ENCODE results near the gene ZNF655. TPM values are rescaled to one million over a fixed set of nuclear protein-coding genes. Genes with fewer than 3 reads are reported as not detected.

The ZNF655 gene
- total and polyA plus RNA-seq, 2 of the 8 experiments (the other 6 are each of a cell fraction or from before 2014, with no cell fraction given): 27.1 to 37.8 TPM

- Histone ChIP-seq H3K4ac (replicated peaks; ENCODE audit: insufficient read length, low read depth, low read length) (no peak overlapping the region), H2BK12ac (ENCODE audit: low read depth, low read length) (no peak overlapping the region), H3K4me3 (ENCODE audit: extremely low read depth in 1 of 4, insufficient read depth in 2 of 4, low read depth in 3 of 4, low read length in 4 of 4) (no peak overlapping the region), H2BK120ac (replicated peaks; ENCODE audit: low read depth, low read length) (no peak overlapping the region), H2BK5ac (ENCODE audit: low read depth, low read length) (no peak overlapping the region), H2AFZ (ENCODE audit: low read length) (no peak overlapping the region), H3K14ac (ENCODE audit: insufficient read length) (no peak overlapping the region), H2BK15ac (ENCODE audit: low read length) (no peak overlapping the region), H3K18ac (ENCODE audit: extremely low read depth, low read length) (no peak overlapping the region), H3K4me1 (replicated peaks in 1 of 4; ENCODE audit: control insufficient read depth in 3 of 4, insufficient read depth in 4 of 4, low read length in 3 of 4) (no peaks in the 10 kb centered on the region), H4K91ac (replicated peaks; ENCODE audit: insufficient read length, low read length) (no peak overlapping the region), H3K23ac (ENCODE audit: insufficient read length) (no peak overlapping the region), H3K9me3 (ENCODE audit: insufficient read depth in 2 of 2, low read depth in 1 of 2, low read length in 1 of 2) (peaks cover 27 to 32% of the 10 kb centered on the region in 2 experiments), H3K4me2 (ENCODE audit: insufficient read depth in 1 of 2, low read depth in 2 of 2, low read length in 2 of 2) (no peak overlapping the region), H3K23me2 (ENCODE audit: low read depth, low read length) (no peaks in the 10 kb centered on the region), H3K36me3 (ENCODE audit: control insufficient read depth in 2 of 4, insufficient read depth in 4 of 4, low read length in 3 of 4) (no peaks in the 10 kb centered on the region; a peak in 1 of 8 replicates), H2AK5ac (ENCODE audit: low read depth, low read length) (no peak overlapping the region), H4K5ac (ENCODE audit: insufficient read length, low read depth, low read length) (no peak overlapping the region), H3K79me1 (ENCODE audit: low read depth, low read length) (no peaks in the 10 kb centered on the region), H3K79me2 (ENCODE audit: control insufficient read depth in 1 of 2, insufficient read depth in 2 of 2, low read length in 2 of 2) (no peaks in the 10 kb centered on the region), H4K8ac (ENCODE audit: extremely low read depth, insufficient read depth, low read length) (no peak overlapping the region), H3K27me3 (replicated peaks in 1 of 4; ENCODE audit: control insufficient read depth in 3 of 4, extremely low read depth in 1 of 4, insufficient read depth in 3 of 4, low read length in 3 of 4) (no peaks in the 10 kb centered on the region), H3K27ac (ENCODE audit: low read depth, low read length) (no peak overlapping the region), H2BK20ac (ENCODE audit: low read length) (no peak overlapping the region), H3K9ac (replicated peaks in 1 of 4; ENCODE audit: extremely low read depth in 1 of 4, low read depth in 3 of 4, low read length in 3 of 4) (no peak overlapping the region), H4K20me1 (replicated peaks in 1 of 2; ENCODE audit: control insufficient read depth in 1 of 2, insufficient read depth in 2 of 2, low read length in 2 of 2) (no peaks in the 10 kb centered on the region), H3K56ac (replicated peaks; ENCODE audit: insufficient read length, low read depth, low read length) (no peak overlapping the region)
- WGBS, 2 experiments (ENCODE audit: extremely low coverage in 1 of 2, insufficient coverage in 1 of 2, insufficient read length in 1 of 2, insufficient replicate concordance in 2 of 2, low coverage in 1 of 2, low lambda C conversion rate in 2 of 2, missing lambda C conversion rate in 1 of 2): 84% methylated on average over 9 of the region's 9 CpGs; no CpG with 5 or more reads in 1 of the 2 experiments
- ChIA-PET POLR2A (ENCODE audit: partially characterized antibody) (no interaction called here), CTCF (ENCODE audit: partially characterized antibody) (interaction anchor here (1.2 kb wide), 1 partner anchor 23 kb away, joined by 3 read pairs; no protein-coding TSS in a partner anchor)
- FAIRE-seq (no peak), DNase-seq (ENCODE audit: low read depth in 1 of 2, low spot score in 2 of 2) (no peak)
- TF ChIP-seq RBBP5 (IDR thresholded peaks at IDR 0.05; ENCODE audit: borderline replicate concordance, low read depth, low read length): no peak
- no peak for TF ChIP-seq TCF12 (IDR thresholded peaks at IDR 0.05; ENCODE audit: low read depth, low read length)
- TF ChIP-seq JUN (IDR thresholded peaks at IDR 0.05; ENCODE audit: low read depth, low read length): no peak
- TF ChIP-seq KDM5A (IDR thresholded peaks at IDR 0.05; ENCODE audit: low read length): no peak
- no peak for TF ChIP-seq SUZ12 (IDR thresholded peaks at IDR 0.05; ENCODE audit: low read length)
Observed at GRCh38 chr7:99541212-99541611, 17.2 kb upstream of the ZNF655 start.

Data from H1 (cell line).